ENCODE measurements around the gene ESYT1.

- TF ChIP-seq, protein P1, sequence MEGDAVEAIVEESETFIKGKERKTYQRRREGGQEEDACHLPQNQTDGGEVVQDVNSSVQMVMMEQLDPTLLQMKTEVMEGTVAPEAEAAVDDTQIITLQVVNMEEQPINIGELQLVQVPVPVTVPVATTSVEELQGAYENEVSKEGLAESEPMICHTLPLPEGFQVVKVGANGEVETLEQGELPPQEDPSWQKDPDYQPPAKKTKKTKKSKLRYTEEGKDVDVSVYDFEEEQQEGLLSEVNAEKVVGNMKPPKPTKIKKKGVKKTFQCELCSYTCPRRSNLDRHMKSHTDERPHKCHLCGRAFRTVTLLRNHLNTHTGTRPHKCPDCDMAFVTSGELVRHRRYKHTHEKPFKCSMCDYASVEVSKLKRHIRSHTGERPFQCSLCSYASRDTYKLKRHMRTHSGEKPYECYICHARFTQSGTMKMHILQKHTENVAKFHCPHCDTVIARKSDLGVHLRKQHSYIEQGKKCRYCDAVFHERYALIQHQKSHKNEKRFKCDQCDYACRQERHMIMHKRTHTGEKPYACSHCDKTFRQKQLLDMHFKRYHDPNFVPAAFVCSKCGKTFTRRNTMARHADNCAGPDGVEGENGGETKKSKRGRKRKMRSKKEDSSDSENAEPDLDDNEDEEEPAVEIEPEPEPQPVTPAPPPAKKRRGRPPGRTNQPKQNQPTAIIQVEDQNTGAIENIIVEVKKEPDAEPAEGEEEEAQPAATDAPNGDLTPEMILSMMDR (IDR thresholded peaks at IDR 0.05), result peak; percentile 47 to 84 (median 69)
- peak; percentile 97 to 98 for TF ChIP-seq EP300 (IDR thresholded peaks at IDR 0.05)
Observed at GRCh38 chr12:56117778-56118687, 10.0 kb upstream of the ESYT1 start, which contains the start of gene ZC3H10.
